ENCODE results near the gene ALDH1B1.
"Not testable (repeated sequence)": the region's sequence is repeated elsewhere in the genome, so short reads cannot be mapped to it uniquely, and the experiment has no call there.

Gene ALDH1B1

GRCh38 chr9:38362852-38363588 is 29.5 kb upstream of the ALDH1B1 start:
- peak; percentile 73 to 87 for DNase-seq

- no peak for DNase-seq
These were observed 28.9 kb upstream of the ALDH1B1 start for GRCh38 chr9:38363589-38363925.

GRCh38 chr9:38367898-38368297 is 24.6 kb upstream of the ALDH1B1 start:
- DNase-seq, result no peak

- no peak for DNase-seq
These were observed 23.8 kb upstream of the ALDH1B1 start for GRCh38 chr9:38368731-38369130.

GRCh38 chr9:38370176-38370575 is 22.3 kb upstream of the ALDH1B1 start:
- DNase-seq, result no peak

- peak; percentile 39 to 72 for DNase-seq
These were observed 21.0 kb upstream of the ALDH1B1 start for GRCh38 chr9:38371495-38371894.

- no peak for DNase-seq
These were observed 19.5 kb upstream of the ALDH1B1 start for GRCh38 chr9:38372762-38373619.

GRCh38 chr9:38373679-38374078 is 18.8 kb upstream of the ALDH1B1 start:
- no peak for DNase-seq

GRCh38 chr9:38374847-38375571 is 17.5 kb upstream of the ALDH1B1 start:
- DNase-seq, result no peak

GRCh38 chr9:38375572-38375963 is 16.9 kb upstream of the ALDH1B1 start:
- no peak for DNase-seq

GRCh38 chr9:38376021-38376670 is 16.4 kb upstream of the ALDH1B1 start:
- no peak for DNase-seq

GRCh38 chr9:38377336-38378083 is 15.0 kb upstream of the ALDH1B1 start:
- DNase-seq, result not testable (repeated sequence)

GRCh38 chr9:38380230-38380871 is 12.2 kb upstream of the ALDH1B1 start:
- DNase-seq, result no peak

- DNase-seq, result peak; percentile 35 to 55
These were observed 11.5 kb upstream of the ALDH1B1 start for GRCh38 chr9:38380872-38381534.

GRCh38 chr9:38382141-38382540 is 10.4 kb upstream of the ALDH1B1 start:
- DNase-seq, result no peak

- no peak for DNase-seq
These were observed 7.3 kb upstream of the ALDH1B1 start for GRCh38 chr9:38384990-38385848.

- DNase-seq, result no peak
These were observed 6.6 kb upstream of the ALDH1B1 start for GRCh38 chr9:38385896-38386295.

GRCh38 chr9:38386319-38386895 is 6.1 kb upstream of the ALDH1B1 start:
- DNase-seq, result no peak

GRCh38 chr9:38387066-38387465 is 5.4 kb upstream of the ALDH1B1 start:
- DNase-seq, result no peak

GRCh38 chr9:38387751-38388150 is 4.8 kb upstream of the ALDH1B1 start:
- DNase-seq, result no peak

Measured in NCI-H526 (cell line).